ENCODE results near the gene ARHGAP27. TPM values are rescaled to one million over a fixed set of nuclear protein-coding genes. Genes with fewer than 3 reads are reported as not detected.
A peak's percentile ranks its signal among the peaks of the same experiment; 100 is the strongest.

The ARHGAP27 gene
- total and polyA plus RNA-seq, 9 of the 15 experiments (the other 6 are each of a cell fraction or from before 2014, with no cell fraction given) = 0.04 to 4.6 (median 2.1) TPM

DNA sequence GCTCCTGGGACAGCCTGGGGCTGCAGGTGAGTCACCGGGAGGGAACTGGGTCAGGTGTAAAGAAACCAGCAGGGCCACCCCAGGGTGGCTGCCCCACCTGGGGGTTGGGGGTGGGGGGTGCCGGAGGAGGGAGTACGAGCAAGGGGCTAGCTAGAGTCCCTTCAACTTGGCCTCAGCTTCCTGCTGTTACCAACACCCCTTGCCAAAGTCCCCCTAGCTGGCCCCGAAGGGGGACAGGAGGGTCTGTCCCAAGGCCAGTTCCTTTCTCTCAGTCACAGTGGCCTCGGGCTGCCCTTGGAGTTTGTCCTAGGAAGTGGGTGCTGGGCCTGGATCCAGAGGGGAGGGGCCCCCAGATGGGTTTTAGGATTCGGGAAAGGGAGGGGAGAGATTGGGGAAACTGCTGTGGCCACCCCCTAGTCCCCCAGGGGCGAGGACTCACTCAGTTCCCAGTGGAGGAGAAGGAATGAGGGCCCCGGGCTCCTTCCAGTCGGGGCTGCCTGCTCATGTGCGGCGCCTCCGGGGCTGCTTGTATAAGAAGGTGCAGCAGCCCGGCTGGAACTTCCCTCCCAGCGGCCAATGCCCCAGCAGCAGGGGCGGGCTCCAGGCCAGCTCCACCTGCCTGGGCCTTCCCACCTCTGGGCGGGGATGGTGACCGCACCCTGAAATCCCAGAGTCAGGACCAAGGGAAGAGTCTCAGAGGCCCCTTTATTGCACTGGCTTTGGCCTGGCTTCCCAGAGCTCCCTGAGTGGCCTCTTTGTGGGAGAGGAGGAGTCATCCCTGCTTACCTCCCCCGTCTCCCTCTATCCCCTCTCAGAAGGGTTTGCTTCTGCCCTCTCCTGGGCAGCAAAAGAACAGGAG is 7.3 kb downstream of the ARHGAP27 start:
- in situ Hi-C loops (cut with MboI) (loop anchor here (10.0 to 25.0 kb wide), 2 partner anchors 209 to 1087 kb away; partner anchors contain the start of gene LRRC37A2), intact Hi-C loops (cut with micrococcal nuclease) (loop anchor here (1.0 to 5.0 kb wide), 2 partner anchors 167 to 206 kb away; no protein-coding TSS in a partner anchor)
- WGBS (ENCODE audit: insufficient coverage, low coverage, missing lambda C conversion rate) = 12% methylated on average over 12 of the region's 18 CpGs
- Histone ChIP-seq H3K27me3 (ENCODE audit: control insufficient read depth in 2 of 2, insufficient read depth in 2 of 2, low read length in 2 of 2) (no peaks in the 10 kb centered on the region), H3K36me3 (ENCODE audit: control insufficient read depth, insufficient read depth, low read length) (no peaks in the 10 kb centered on the region), H3K9ac (ENCODE audit: insufficient read depth in 1 of 2, low read depth in 2 of 2, low read length in 2 of 2) (peak overlapping the region; percentile 47 to 81; a peak in 3 of 4 replicates), H3K9me3 (replicated peaks; ENCODE audit: control insufficient read depth, insufficient read depth, low read depth, low read length) (no peaks in the 10 kb centered on the region; the same call in 1 of the 2 replicates), H3K4me2 (ENCODE audit: insufficient read depth, low read length) (peak overlapping the region; percentile 55), H3K4me1 (replicated peaks in 1 of 2; ENCODE audit: control insufficient read depth in 2 of 2, insufficient read depth in 2 of 2, low read length in 2 of 2) (peaks cover 8 to 29% of the 10 kb centered on the region in 2 experiments), H3K4me3 (peak overlapping the region; percentile 36), H3K9me1 (ENCODE audit: control insufficient read depth, insufficient read depth, low read length) (no peaks in the 10 kb centered on the region), H2AFZ (ENCODE audit: low read depth, low read length) (peak overlapping the region; percentile 82), H3K79me2 (ENCODE audit: control insufficient read depth, insufficient read depth, low read length) (no peaks in the 10 kb centered on the region), H3K27ac (ENCODE audit: extremely low read depth, low read depth, low read length) (peak overlapping the region; percentile 43; the same call in 1 of the 3 replicates), H4K20me1 (replicated peaks; ENCODE audit: control insufficient read depth, insufficient read depth, low read length) (no peaks in the 10 kb centered on the region)
- FAIRE-seq (peak; percentile 97), DNase-seq (ENCODE audit: extremely low read depth in 1 of 4, low spot score in 3 of 4) (peak; percentile 72 to 77 (median 76)), ATAC-seq (peak; percentile 91)
- no TSS peak for BruUV-seq (replicated peaks)
- POLR2A ChIA-PET = interaction anchor here (0.5 kb wide), 1 partner anchor 312 kb away, joined by 4 read pairs; no protein-coding TSS in a partner anchor
- CTCF ChIA-PET (ENCODE audit: low intra/inter-chr PET ratio) = interaction anchor here (1.0 to 1.7 kb wide), 2 partner anchors 31 to 206 kb away, joined by 3 to 6 read pairs; no protein-coding TSS in a partner anchor
- TF ChIP-seq KDM5B (IDR thresholded peaks at IDR 0.05; ENCODE audit: insufficient replicate concordance, low read depth, low read length) (peak; percentile 57), NRF1 (conservative IDR thresholded peaks at IDR 0.05 in 1 of 2, IDR thresholded peaks at IDR 0.05 in 1 of 2) (peak; percentile 69 to 73), ETV5 (CRISPR knock-in tag; IDR thresholded peaks at IDR 0.05; ENCODE audit: low read depth) (no peak), NFXL1 (CRISPR knock-in tag; IDR thresholded peaks at IDR 0.05) (no peak), JUND (IDR thresholded peaks at IDR 0.05; ENCODE audit: borderline replicate concordance, low read depth, low read length) (peak; percentile 14; the same call in 1 of the 2 replicates), JUND (tag; IDR thresholded peaks at IDR 0.05; ENCODE audit: borderline replicate concordance, low read depth, low read length) (no peak), SPI1 (IDR thresholded peaks at IDR 0.05; ENCODE audit: borderline replicate concordance, low read depth, low read length) (peak; percentile 8; the same call in 1 of the 2 replicates)
- TF ChIP-seq, protein P1, sequence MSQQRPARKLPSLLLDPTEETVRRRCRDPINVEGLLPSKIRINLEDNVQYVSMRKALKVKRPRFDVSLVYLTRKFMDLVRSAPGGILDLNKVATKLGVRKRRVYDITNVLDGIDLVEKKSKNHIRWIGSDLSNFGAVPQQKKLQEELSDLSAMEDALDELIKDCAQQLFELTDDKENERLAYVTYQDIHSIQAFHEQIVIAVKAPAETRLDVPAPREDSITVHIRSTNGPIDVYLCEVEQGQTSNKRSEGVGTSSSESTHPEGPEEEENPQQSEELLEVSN (IDR thresholded peaks at IDR 0.05; ENCODE audit: borderline replicate concordance in 1 of 2, extremely low read depth in 1 of 2, insufficient read depth in 1 of 2, insufficient read length in 1 of 2, low read depth in 1 of 2, low read length in 1 of 2, poor library complexity in 1 of 2, severe bottlenecking in 1 of 2) = peak in 1 of 2 experiments; percentile 42
- TF ChIP-seq, protein P2, sequence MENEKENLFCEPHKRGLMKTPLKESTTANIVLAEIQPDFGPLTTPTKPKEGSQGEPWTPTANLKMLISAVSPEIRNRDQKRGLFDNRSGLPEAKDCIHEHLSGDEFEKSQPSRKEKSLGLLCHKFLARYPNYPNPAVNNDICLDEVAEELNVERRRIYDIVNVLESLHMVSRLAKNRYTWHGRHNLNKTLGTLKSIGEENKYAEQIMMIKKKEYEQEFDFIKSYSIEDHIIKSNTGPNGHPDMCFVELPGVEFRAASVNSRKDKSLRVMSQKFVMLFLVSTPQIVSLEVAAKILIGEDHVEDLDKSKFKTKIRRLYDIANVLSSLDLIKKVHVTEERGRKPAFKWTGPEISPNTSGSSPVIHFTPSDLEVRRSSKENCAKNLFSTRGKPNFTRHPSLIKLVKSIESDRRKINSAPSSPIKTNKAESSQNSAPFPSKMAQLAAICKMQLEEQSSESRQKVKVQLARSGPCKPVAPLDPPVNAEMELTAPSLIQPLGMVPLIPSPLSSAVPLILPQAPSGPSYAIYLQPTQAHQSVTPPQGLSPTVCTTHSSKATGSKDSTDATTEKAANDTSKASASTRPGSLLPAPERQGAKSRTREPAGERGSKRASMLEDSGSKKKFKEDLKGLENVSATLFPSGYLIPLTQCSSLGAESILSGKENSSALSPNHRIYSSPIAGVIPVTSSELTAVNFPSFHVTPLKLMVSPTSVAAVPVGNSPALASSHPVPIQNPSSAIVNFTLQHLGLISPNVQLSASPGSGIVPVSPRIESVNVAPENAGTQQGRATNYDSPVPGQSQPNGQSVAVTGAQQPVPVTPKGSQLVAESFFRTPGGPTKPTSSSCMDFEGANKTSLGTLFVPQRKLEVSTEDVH (IDR thresholded peaks at IDR 0.05; ENCODE audit: low read depth, partially characterized antibody) = no peak
- TF ChIP-seq, protein P3, sequence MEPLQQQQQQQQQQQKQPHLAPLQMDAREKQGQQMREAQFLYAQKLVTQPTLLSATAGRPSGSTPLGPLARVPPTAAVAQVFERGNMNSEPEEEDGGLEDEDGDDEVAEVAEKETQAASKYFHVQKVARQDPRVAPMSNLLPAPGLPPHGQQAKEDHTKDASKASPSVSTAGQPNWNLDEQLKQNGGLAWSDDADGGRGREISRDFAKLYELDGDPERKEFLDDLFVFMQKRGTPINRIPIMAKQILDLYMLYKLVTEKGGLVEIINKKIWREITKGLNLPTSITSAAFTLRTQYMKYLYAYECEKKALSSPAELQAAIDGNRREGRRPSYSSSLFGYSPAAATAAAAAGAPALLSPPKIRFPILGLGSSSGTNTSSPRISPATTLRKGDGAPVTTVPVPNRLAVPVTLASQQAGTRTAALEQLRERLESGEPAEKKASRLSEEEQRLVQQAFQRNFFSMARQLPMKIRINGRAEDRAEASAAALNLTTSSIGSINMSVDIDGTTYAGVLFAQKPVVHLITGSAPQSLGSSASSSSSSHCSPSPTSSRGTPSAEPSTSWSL (CRISPR knock-in tag; IDR thresholded peaks at IDR 0.05; ENCODE audit: borderline replicate concordance) = no peak
- TF ChIP-seq, protein P4, sequence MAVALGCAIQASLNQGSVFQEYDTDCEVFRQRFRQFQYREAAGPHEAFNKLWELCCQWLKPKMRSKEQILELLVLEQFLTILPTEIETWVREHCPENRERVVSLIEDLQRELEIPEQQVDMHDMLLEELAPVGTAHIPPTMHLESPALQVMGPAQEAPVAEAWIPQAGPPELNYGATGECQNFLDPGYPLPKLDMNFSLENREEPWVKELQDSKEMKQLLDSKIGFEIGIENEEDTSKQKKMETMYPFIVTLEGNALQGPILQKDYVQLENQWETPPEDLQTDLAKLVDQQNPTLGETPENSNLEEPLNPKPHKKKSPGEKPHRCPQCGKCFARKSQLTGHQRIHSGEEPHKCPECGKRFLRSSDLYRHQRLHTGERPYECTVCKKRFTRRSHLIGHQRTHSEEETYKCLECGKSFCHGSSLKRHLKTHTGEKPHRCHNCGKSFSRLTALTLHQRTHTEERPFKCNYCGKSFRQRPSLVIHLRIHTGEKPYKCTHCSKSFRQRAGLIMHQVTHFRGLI (CRISPR knock-in tag; IDR thresholded peaks at IDR 0.05) = no peak
